A549 treated with GW870086 at 1 μM for 4 hours (cell line): Measurements from ENCODE around the gene CYRIA. TPM values are rescaled to one million over a fixed set of nuclear protein-coding genes. Genes with fewer than 3 reads are reported as not detected.

Source experiments
- total RNA-seq: library from RNA; stranded (reverse); fragments of 200-300 nt; extraction: Qiagen RNA extraction; gene quantifications from 5 replicates; pipeline ENCODE4 v1.2.3, GENCODE V29; 2022; ENCODE audit warnings: low read depth

Gene CYRIA
- total RNA-seq, result 0.13 to 0.29 TPM (median 0.23 TPM) in 4 of 5 replicates, not detected in the other

DNA sequence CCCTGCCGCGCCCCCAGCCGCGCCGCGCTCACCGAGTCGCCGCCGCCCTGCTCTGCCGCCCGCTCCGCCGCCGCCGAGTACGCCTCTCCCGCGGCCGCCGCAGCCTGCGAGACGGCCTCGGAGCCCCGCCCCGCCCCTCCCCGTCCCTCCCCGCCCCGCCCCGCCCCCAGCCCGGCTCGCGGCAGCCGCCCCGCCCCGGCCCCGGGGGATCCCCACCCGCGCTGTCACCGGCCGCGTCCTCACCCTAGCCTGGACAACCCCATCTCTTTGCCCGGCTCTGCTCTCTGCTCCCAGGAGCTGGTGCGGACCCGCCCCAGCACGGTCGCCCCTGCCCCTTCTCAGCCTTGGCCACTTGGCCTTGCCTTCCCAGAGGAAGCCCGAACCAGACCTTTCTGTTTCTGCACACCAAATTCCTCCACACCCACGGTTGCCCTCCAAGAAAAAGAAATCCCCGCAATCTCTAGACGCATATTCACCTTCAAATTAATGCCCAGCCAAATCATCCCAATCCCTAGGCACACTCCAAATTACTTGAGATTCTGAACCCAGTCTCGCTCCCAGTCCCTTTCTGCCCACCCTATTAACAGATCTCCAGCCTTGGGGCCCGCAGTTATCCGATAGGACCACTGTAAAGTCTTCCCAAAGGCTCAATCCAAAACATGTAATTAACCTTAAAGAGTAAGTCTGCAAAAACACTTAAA, at the start of gene CYRIA:
TSS of gene CYRIA (minus strand) at position 87 of the 701 bp plus-strand sequence. CDS start 77,715 bp downstream, outside the sequence.

